GM21723 (cell line): ENCODE measurements around the gene BICDL1.

Experiments used
- ATAC-seq: cut with Tn5 transposase; IDR thresholded peaks from one replicate; pipeline ENCODE4 v1.9.1; 2021; ENCODE audit warnings: mild to moderate bottlenecking, moderate library complexity; ENCODE audit not compliant: unreplicated experiment

Gene BICDL1

DNA sequence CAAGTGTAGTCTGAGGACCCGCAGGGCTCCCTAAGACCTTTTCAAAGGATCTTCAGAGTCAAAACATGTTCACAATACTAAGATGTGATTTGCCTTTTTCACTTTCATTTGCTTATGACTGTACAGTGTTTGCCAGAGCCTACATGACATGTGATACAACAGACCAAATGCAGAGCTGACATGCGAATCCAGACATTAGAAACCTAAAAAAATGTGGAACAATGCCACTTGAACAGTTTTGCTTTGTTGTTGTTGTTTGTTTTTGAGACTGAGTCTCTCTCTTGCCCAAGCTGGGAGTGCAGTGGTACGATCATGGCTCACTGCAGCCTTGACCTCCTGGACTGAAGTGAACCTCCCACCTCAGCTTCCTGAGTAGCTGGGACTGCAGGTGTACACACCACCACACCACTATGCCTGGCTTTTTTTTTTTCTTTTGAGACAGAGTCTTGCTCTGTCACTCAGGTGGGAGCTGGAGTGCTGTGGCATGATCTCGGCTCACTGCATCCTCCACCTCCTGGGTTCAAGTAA lies 132.8 kb downstream of the BICDL1 start:
- ATAC-seq = peak; percentile 50

DNA sequence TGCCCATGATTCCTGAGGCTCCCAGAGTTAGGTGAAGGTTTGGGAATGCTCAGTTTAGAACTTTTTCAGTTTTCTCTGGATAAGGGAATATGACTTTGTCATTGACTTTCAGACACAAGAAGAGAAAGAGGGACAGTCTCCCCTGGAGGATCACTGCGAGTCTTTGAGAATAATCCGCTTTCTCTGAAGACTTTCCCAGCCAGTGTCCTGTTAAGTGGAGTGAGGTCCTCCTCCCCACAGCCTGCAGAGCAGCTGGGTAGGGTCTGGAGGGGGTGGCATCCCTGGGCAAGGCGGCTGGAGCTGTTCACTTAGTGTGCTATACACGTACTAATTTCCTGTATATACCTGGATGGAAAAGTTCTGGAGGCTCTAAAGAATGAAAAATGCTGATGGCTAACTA lies 136.0 kb downstream of the BICDL1 start:
- ATAC-seq = no peak

- ATAC-seq = no peak
These were observed 137.0 kb downstream of the BICDL1 start for GRCh38 chr12:120125792-120126634.

DNA sequence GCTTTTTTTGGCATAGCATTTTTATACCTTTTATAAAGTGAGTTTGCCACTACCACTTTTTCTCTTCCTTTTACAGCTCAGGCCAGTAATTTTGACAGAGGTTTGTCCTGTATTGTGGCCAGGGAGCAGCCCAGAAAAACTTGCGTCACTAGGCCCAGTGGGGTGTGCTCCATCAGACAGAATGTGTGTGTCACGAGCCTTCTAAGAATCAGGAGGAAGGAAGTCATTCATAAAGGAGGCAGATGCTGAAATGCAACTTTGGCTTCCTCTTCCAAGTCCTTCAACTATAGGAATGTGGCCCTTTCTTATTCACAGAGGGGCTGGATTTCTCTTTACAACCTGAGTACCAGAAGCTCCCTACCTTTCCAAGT lies 137.6 kb downstream of the BICDL1 start:
- ATAC-seq = no peak

DNA sequence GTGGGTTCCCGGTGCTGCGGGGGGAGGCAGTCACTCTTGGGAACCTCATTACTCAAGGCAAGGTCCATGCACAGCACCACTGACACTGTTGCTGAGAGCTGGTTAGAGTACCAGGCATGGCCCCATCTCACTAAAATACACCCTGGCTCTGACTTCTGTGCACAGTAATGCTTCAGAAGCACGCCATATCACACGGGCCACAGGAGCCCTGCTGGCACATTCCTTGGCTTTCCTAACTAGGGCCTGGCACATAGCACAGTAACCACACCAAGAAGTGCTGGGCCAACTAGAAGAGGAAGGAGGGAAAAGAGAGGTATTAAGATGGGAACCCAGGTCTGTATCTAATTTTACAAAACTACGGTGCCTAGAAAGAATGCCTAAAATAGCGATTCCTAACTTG lies 141.0 kb downstream of the BICDL1 start:
- no peak for ATAC-seq

GRCh38 chr12:120131116-120131515 lies 142.1 kb downstream of the BICDL1 start:
- ATAC-seq = no peak

DNA sequence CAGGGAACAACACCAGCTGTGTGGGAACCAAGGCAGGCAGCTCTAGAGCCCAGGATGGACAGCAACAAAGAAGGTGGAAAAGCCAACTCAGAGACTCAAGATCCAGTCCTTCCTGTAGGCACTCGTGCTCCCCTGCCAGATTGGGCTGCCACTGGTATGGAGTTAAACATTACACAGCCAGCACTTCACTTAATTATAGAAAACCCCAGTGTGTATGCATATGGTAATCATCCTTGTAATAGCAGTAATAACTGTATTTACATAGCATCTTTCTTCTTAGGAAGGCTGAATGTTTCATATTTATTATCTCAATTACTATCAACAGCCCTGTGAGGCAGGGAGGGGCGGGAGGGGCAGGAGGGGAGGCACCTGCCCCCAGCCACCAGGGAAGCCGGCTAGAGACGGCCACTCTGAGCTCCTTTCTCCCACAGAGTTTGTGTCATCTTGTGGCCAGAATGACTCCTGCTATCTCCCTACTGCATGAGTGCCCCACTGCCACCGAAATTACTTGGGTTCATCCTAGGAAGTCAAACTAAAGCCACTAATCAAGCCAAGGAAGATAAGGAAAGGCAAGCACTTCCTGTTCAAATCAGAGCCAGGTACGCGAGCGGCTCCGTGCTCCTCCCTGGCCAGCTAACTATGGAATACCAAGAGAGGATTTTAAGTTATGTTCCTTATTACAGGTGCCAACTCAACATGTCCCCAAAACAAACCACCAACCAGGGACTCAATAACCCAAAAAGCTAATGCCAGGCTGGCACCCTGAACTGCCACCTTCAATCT lies 143.2 kb downstream of the BICDL1 start:
- no peak for ATAC-seq

DNA sequence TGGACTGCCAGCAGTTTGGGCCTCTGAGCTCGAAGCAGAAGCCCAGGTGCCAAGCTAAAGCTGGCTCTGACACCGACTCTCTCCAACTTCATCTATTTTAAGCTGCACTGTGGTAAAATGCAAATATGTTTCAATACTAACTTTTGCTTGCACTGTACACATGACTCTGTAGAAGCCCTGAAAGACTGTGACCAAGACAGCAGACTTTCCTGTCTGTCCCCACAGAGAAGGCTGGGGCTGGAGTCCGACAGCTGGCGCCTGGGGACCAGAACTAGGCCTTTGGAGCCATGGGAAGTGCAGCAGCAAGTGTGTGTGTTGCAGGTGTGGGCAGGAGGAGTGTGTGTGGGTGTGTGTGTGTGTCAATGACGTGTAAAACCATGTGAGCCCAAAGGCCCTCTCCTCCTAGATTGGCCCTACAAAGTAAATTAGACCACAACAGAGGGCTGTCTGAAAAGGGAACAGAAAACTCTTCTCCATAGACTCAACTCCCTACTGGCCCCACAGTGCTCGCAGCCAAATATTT lies 143.9 kb downstream of the BICDL1 start:
- peak; percentile 89 for ATAC-seq

DNA sequence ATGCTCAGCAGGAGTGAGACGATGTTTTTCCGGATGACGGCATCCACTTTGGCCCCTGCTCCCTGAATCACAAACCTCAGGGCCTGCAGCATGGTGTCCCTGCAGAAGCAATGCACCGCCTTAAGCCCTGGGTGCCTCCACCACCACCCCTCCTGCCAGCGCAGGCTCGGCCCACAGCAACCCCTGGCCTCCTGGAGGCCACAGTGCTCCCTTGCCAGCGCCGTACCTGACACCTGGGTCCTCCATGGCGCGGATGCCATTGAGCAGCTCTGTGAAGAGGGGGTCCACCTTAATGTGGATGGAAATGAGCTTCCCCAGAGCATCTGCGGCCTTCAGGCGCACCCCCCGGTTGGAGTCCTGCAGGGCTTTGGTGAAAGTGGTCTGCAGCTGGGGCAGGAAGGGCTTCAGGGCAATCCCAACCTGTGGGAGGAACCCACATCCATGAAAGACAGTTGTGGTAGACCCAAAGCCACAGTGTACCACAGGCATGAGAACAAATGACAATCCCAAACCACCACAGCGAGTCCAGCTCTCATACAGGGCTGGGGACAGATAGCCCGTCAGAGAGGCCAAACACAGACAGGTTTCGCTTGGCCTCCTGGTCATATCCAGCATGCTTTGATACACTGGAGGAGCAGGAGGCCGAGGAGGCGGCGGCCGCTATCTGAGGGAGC lies 145.4 kb downstream of the BICDL1 start:
- no peak for ATAC-seq

DNA sequence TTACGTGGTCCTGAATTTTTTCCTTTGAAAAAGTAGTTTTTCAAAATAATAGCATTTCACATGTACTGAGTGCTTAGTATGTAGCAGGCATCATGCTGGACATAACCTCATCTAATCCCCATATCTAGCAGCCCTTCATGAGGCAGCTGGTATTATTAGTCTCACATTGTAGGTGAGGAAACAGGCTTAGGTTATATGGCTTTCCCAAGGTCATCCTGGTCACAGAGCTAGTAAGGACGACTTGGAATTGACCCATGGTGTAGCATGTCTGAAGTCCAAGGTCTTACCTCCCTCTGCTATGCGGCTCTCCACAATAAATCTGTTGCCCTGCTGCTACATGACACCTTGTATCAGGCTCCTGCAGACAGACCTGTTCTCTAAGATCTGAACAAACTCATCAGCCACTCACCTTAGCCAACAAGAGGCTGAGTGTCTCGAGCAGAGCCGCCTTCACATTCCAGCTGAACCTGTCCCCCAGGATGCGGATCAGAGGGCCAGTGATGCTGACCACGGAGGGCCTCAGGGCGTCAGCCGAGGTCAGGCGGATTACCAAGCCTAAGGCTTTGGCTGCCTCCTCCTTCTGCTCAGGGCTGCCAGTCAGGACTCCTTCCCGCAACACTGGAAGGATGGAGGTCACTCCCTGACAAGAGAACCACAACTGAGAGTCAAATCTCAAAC lies 147.2 kb downstream of the BICDL1 start:
- ATAC-seq = no peak

- no peak for ATAC-seq
These were observed 148.8 kb downstream of the BICDL1 start for GRCh38 chr12:120137833-120138232.

- ATAC-seq = no peak
These were observed 149.3 kb downstream of the BICDL1 start for GRCh38 chr12:120138366-120138765.

DNA sequence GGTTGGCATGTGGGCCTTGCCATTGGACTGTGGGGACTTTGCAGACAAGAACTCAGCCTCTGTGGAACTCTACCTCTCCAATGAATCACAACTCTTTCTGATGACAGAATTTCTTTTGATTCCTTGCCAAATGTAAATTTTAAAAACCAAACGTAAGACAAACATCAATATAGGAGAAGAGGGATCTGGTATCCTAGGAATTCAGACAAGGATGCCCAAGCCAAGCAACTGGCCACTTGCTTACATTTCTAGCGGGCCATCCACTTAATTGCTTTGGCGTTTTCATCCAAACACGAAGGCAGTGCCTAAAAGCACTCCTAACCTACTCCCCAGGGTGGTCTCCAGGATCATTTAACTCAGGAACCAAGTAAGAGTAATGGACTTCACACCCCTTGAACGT lies 150.9 kb downstream of the BICDL1 start:
- no peak for ATAC-seq

DNA sequence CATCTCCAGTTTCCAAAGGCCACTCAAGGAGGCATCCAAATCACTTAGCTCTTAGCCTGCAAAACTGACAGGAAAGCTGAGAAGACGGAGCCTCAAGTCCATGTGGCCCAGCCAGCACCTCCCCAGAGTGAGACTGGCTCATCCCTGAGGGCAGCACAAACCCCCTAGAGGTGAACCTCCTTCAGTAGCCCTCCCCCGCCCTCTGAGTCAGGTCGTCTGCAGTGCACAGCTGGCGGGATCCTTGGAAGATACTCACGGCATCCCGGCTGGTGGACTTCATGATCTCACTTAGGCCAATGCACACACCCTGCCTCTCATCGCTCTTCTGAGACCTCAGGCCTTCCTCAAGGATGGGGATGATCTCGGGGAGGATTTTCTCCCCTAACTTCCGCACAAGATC lies 151.6 kb downstream of the BICDL1 start:
- no peak for ATAC-seq

- no peak for ATAC-seq
These were observed 152.3 kb downstream of the BICDL1 start for GRCh38 chr12:120141336-120141735.

DNA sequence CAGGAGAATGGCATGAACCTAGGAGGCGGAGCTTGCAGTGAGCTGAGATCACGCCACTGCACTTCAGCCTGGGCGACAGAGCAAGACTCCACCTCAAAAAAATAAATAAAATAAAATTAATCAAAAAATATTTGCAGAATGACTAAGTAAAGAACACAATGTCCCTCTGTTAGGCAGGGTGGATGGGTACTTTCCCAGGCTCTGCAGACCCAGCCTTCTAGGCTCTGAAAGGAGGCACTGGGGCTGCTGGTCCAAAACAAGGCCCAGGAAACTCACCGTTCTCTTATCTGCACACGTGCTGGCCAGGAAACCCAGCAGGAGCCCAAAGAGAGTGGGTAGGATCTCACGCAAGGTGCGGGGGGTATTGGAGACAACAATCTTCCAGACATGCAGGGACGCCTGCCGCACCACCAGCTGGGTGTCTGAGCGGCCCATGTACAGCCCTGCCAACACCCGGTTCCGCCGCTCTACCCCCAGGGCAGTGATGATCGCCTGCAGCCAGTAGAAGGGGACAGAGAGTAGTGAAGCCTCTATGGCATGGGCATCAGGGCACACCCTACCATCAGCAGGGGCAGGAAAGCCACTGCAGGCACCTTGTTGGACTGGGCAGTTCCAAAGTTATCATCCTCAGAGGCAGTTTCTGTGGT lies 153.3 kb downstream of the BICDL1 start:
- no peak for ATAC-seq
